ENCODE data around the gene MORN4. TPM values are rescaled to one million over a fixed set of nuclear protein-coding genes. Genes with fewer than 3 reads are reported as not detected.

The MORN4 gene
- total RNA-seq, 1 donor from 2014 or later = 24.3 TPM

DNA sequence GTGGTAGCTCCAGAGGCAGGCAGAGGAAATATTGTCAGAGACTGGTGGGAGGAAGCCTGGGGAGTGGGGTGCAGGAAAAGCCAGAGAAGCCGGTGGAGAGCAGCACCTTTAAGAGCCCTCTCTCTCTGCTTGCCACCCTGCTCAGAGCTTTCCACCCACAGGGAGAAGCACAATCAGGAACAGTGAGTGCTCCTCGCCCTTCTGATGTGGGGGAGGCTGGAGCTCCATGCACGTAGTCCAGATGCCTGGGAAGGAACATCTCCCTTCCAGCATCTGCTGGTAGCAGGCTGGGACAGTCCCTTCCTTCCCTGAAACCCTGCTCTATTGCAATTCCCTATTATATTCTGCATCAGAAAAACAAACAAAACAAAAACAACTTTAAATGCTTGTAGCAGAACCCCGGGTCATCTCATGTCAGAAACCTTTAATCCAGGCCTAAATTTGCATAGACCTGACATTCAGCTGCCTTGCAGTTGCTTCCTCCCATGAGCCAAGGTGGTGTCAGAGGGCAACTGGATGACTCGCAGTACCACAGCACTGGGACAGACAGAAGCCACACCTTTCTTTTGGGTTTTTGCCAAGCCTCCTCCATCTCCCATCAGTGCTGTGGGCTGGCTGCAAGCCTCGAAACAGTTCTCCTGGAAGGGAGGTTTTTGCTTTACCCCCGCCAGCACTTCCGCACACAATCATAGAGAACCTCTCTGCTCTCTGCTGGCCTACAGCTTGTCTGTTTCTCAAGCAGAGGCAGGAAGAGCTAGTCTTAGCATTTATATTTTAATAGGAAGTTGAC, 40.6 kb upstream of the MORN4 start:
- H3K4me1 Mint-ChIP-seq (ENCODE audit: low read depth) = no peaks in the 10 kb centered on the region
- peaks cover 11% of the 10 kb centered on the region for H3K36me3 Mint-ChIP-seq (ENCODE audit: insufficient read depth)
- H3K9me3 Mint-ChIP-seq (ENCODE audit: low read depth) = no peaks in the 10 kb centered on the region
- no peak overlapping the region for H3K4me3 Mint-ChIP-seq (ENCODE audit: low read depth)
- no peak for TF ChIP-seq CTCF (IDR thresholded peaks at IDR 0.05; ENCODE audit: unreplicated experiment)
- no peak for DNase-seq (ENCODE audit: low spot score, unreplicated experiment)
- no peaks in the 10 kb centered on the region for H3K27me3 Mint-ChIP-seq
- H3K27ac Mint-ChIP-seq = no peak overlapping the region

GRCh38 chr10:97669571-97669970, 36.3 kb upstream of the MORN4 start:
- DNase-seq (ENCODE audit: low spot score, unreplicated experiment) = no peak
- Mint-ChIP-seq H3K4me3 (ENCODE audit: low read depth) (no peak overlapping the region), H3K27me3 (no peaks in the 10 kb centered on the region), H3K9me3 (ENCODE audit: low read depth) (no peaks in the 10 kb centered on the region), H3K4me1 (ENCODE audit: low read depth) (peaks cover under 1% of the 10 kb centered on the region), H3K27ac (no peak overlapping the region), H3K36me3 (ENCODE audit: insufficient read depth) (peaks cover 22% of the 10 kb centered on the region)
- TF ChIP-seq CTCF (IDR thresholded peaks at IDR 0.05; ENCODE audit: unreplicated experiment) = no peak

GRCh38 chr10:97667463-97667862, 34.2 kb upstream of the MORN4 start:
- Mint-ChIP-seq H3K9me3 (ENCODE audit: low read depth) (no peaks in the 10 kb centered on the region), H3K4me1 (ENCODE audit: low read depth) (peaks cover 3% of the 10 kb centered on the region), H3K27ac (no peak overlapping the region), H3K4me3 (ENCODE audit: low read depth) (no peak overlapping the region), H3K27me3 (no peaks in the 10 kb centered on the region), H3K36me3 (ENCODE audit: insufficient read depth) (peaks cover 28% of the 10 kb centered on the region)
- no peak for DNase-seq (ENCODE audit: low spot score, unreplicated experiment)
- no peak for TF ChIP-seq CTCF (IDR thresholded peaks at IDR 0.05; ENCODE audit: unreplicated experiment)

DNA sequence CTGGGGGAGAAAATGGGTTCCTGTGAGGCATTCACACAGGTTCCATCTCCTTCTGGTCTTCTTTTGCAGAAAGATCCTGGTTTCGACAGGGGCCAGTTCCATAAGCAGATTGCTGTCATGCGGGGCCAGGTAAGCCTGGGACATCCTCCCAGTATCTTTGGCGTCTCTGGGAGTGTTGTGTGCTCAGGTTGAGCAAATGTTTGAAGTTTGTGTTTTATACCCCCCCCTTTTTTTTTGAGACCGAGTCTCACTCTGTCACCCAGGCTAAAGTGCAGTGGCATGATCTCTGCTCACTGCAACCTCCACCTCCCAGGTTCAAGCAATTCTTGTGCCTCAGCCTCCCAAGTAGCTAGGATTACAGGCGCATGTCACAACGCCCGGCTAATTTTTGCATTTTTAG, 33.7 kb upstream of the MORN4 start:
- H3K36me3 Mint-ChIP-seq (ENCODE audit: insufficient read depth) = peaks cover 27% of the 10 kb centered on the region
- no peaks in the 10 kb centered on the region for H3K27me3 Mint-ChIP-seq
- no peaks in the 10 kb centered on the region for H3K9me3 Mint-ChIP-seq (ENCODE audit: low read depth)
- no peak overlapping the region for H3K27ac Mint-ChIP-seq
- H3K4me1 Mint-ChIP-seq (ENCODE audit: low read depth) = peaks cover 3% of the 10 kb centered on the region
- H3K4me3 Mint-ChIP-seq (ENCODE audit: low read depth) = no peak overlapping the region
- no peak for DNase-seq (ENCODE audit: low spot score, unreplicated experiment)
- TF ChIP-seq CTCF (IDR thresholded peaks at IDR 0.05; ENCODE audit: unreplicated experiment) = no peak

DNA sequence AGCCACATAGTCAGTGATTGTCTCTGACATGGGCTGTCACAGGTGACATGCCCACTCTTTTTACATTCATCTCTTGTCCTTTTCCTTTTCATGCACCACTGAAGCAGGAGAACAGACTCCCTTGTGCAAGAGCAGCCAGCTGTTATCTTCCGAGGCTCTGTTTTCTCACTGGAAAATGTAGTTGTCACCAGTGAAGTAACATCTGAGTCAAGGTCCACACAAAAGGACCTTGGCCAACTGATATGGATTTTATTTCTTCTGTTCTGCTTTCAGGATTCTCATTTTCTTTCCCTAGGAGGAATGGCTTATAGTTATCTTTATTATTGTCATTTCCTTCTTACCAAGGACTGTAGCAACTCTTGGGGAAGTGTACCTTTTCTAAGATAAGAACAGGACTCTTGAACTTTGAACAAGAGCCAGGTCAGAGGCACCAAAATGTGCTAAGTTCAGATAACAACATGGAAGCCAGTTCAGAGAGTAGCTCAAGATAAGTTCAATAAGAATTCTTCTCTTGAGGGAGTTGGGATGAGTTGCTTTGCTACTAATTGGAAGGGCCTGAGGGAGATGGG, 31.1 kb upstream of the MORN4 start:
- no peak overlapping the region for H3K4me3 Mint-ChIP-seq (ENCODE audit: low read depth)
- no peaks in the 10 kb centered on the region for H3K9me3 Mint-ChIP-seq (ENCODE audit: low read depth)
- no peak overlapping the region for H3K27ac Mint-ChIP-seq
- H3K36me3 Mint-ChIP-seq (ENCODE audit: insufficient read depth) = peaks cover 28% of the 10 kb centered on the region
- no peak for TF ChIP-seq CTCF (IDR thresholded peaks at IDR 0.05; ENCODE audit: unreplicated experiment)
- no peaks in the 10 kb centered on the region for H3K27me3 Mint-ChIP-seq
- no peak for DNase-seq (ENCODE audit: low spot score, unreplicated experiment)
- peaks cover 3% of the 10 kb centered on the region for H3K4me1 Mint-ChIP-seq (ENCODE audit: low read depth)
